Caco-2 (cell line): Measurements from ENCODE around the gene SLC26A1. TPM values are rescaled to one million over a fixed set of nuclear protein-coding genes. Genes with fewer than 3 reads are reported as not detected.

Experiments
- BruUV-seq: library from RNA; stranded (reverse); fragments of 400-500 nt; replicated peaks from 2 replicates; lab custom pipeline; 2021; lab: Mats Ljungman, UMichigan
- CTCF ChIA-PET: fragments of 300-600 bp; sonication (Branson Sonifier 250); formaldehyde crosslinking; loops from one replicate; lab custom pipeline; 2022; ENCODE audit warnings: antibody characterized with exemption; lab: Charles Lee
- POLR2A ChIA-PET: fragments of 300-600 bp; sonication (Branson Sonifier 250); formaldehyde crosslinking; loops from one replicate; lab custom pipeline; 2022; ENCODE audit warnings: antibody characterized with exemption; lab: Charles Lee
- DNase-seq, 2 experiments: peaks; one replicate each; pipeline versions ENCODE4 v3.0.0 to v3.0.0-alpha.2; 2020 to 2022
- H3K27me3 ChIP-seq: replicated peaks from 2 replicates; pipeline ENCODE4 v1.6.0; 2011; ENCODE audit warnings: low read length; ENCODE audit not compliant: control insufficient read depth, insufficient read depth
- H3K36me3 ChIP-seq: 2 replicates; pipeline ENCODE4 v1.5.1; 2011; ENCODE audit warnings: low read length; ENCODE audit not compliant: control insufficient read depth, insufficient read depth
- H3K4me1 ChIP-seq: fragments of 250-450 bp; sonication (Bioruptor Pico); 2 replicates; pipeline ENCODE4 v1.5.1; 2020; ENCODE audit warnings: mild to moderate bottlenecking
- H3K4me3 ChIP-seq: 2 replicates; pipeline ENCODE4 v1.5.1; 2011; ENCODE audit warnings: low read depth, mild to moderate bottlenecking, control low read depth, low read length
- H3K9me3 ChIP-seq: fragments of 250-450 bp; sonication (Bioruptor Pico); 2 replicates; pipeline ENCODE4 v1.5.1; 2020; ENCODE audit warnings: mild to moderate bottlenecking, moderate library complexity
- H3K27ac Mint-ChIP-seq: one replicate; pipeline ENCODE4 v1.8.0; 2022; ENCODE audit warnings: mixed read lengths; ENCODE audit not compliant: unreplicated experiment
- H3K27me3 Mint-ChIP-seq: one replicate; pipeline ENCODE4 v1.8.0; 2022; ENCODE audit warnings: mixed read lengths; ENCODE audit not compliant: insufficient read depth, unreplicated experiment
- H3K36me3 Mint-ChIP-seq: one replicate; pipeline ENCODE4 v1.8.0; 2022; ENCODE audit warnings: mild to moderate bottlenecking, mixed read lengths; ENCODE audit not compliant: insufficient read depth, unreplicated experiment
- H3K4me1 Mint-ChIP-seq: one replicate; pipeline ENCODE4 v1.8.0; 2022; ENCODE audit warnings: low read depth, mixed read lengths; ENCODE audit not compliant: unreplicated experiment
- H3K4me3 Mint-ChIP-seq: one replicate; pipeline ENCODE4 v1.8.0; 2022; ENCODE audit warnings: mild to moderate bottlenecking, moderate library complexity, mixed read lengths; ENCODE audit not compliant: unreplicated experiment
- H3K9me3 Mint-ChIP-seq: one replicate; pipeline ENCODE4 v1.8.0; 2022; ENCODE audit warnings: mixed read lengths; ENCODE audit not compliant: unreplicated experiment
- CTCF ChIP-seq, 2 experiments: fragments of 200-600 bp in 1 of 2; IDR thresholded peaks; 1 replicate in 1 of 2; 2 replicates in 1 of 2; pipeline versions ENCODE4 v1.5.1 to v1.8.0; 2011 to 2022; ENCODE audit warnings: antibody characterized with exemption in 1 of 2, control low read depth in 1 of 2, inconsistent platforms in 1 of 2, low read depth in 1 of 2, low read length in 1 of 2, mild to moderate bottlenecking in 1 of 2, moderate library complexity in 1 of 2; ENCODE audit not compliant: insufficient read depth in 1 of 2, severe bottlenecking in 1 of 2, unreplicated experiment in 1 of 2
- intact Hi-C: fragments of 100-400 bp; cut with micrococcal nuclease; formaldehyde crosslinking; loops from one replicate; pipeline ENCODE4 v1.10.0; 2022; ENCODE audit not compliant: unreplicated experiment
- total RNA-seq: library from RNA; stranded (reverse); gene quantifications from 2 replicates; pipeline ENCODE4 v1.2.3, GENCODE V29; 2022

SLC26A1 gene
- total RNA-seq, 1 experiment from 2014 or later = 9.6 TPM

DNA sequence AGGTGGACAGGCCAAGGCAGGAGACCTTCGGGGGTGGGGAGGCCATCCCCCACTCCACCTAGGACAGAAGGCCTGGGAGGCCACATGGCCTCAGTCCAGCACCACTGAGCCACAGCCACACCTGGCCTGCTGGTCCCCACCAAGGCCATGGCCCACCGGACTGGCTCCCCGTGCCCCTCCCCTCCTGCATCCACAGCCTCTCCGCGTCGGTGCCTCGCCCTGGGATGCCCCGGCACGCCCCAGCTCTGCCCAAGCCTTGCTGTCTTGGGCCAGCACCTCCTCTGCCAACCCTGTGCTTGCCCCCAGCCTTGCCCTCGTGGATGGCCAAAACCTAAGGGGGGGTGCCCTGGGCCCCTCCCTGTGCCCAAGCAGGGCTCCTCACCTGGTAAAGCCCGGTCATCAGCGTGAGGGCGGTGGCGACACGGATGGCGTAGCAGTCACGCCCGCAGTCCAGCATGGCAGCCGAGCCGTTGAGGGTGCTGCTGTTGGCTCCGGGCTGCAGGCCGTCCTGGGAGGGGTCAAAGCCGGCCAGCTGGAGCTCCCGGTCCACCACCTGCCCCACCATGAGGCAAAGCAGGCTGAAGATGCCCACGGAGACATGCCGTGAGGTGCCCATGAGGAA is 2.3 kb downstream of the SLC26A1 start:
- no peak for TF ChIP-seq CTCF (IDR thresholded peaks at IDR 0.05; ENCODE audit: insufficient read depth in 1 of 2, low read depth in 1 of 2, low read length in 1 of 2, severe bottlenecking in 1 of 2, unreplicated experiment in 1 of 2)
- Mint-ChIP-seq H3K36me3 (peaks cover 28% of the 10 kb centered on the region), H3K27ac (no peak overlapping the region), H3K4me1 (no peaks in the 10 kb centered on the region), H3K9me3 (no peaks in the 10 kb centered on the region), H3K27me3 (no peaks in the 10 kb centered on the region), H3K4me3 (no peak overlapping the region)
- Histone ChIP-seq H3K27me3 (no peaks in the 10 kb centered on the region), H3K9me3 (no peaks in the 10 kb centered on the region), H3K4me3 (no peak overlapping the region), H3K4me1 (peaks cover 45% of the 10 kb centered on the region), H3K36me3 (no peaks in the 10 kb centered on the region; the same call in 1 of the 2 replicates)
- ChIA-PET POLR2A (no interaction called here), CTCF (no interaction called here)
- no TSS peak for BruUV-seq
- intact Hi-C loops = loop anchor here (5.0 kb wide), 1 partner anchor 59 kb away; the partner anchor contains the start of genes GAK and TMEM175
- no peak for DNase-seq

DNA sequence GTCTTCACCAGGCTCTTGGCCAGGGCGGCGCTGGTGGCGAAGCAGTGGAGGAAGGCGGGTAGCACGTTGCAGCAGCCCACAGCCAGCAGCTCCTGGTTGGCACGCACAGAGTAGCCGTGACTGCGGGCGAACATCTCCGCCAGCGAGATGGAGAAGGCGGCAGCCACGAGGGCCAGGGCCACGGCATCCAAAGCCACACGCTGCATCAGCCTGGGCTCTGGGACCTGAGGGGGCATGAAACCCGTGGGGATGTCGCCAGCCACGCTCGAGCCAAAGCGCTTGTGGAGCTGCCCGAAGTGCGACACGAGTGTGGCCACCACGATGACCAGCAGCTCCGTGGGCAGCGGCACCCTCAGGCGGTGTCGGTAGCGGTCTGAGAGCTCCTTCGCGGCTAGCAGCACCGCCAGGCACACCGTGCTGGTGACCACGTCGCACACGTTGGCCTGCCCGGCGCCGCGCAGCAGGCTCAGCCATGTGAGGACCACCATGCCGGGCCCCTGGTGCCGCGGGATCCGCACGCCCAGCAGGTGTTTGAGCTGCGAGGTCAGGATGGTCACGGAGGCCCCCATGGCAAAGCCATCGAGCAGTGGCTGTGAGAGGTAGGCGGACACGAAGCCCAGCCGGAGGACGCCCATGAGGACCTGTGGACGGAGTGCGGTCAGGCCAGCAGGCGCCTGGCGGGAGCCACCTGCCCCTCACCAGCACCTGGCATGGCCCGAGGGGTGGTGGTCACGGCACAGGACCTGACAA is 3.3 kb downstream of the SLC26A1 start:
- Histone ChIP-seq H3K4me1 (peaks cover 49% of the 10 kb centered on the region), H3K9me3 (no peaks in the 10 kb centered on the region), H3K36me3 (no peaks in the 10 kb centered on the region; the same call in 1 of the 2 replicates), H3K27me3 (no peaks in the 10 kb centered on the region), H3K4me3 (no peak overlapping the region)
- Mint-ChIP-seq H3K36me3 (peaks cover 35% of the 10 kb centered on the region), H3K27ac (no peak overlapping the region), H3K4me1 (no peaks in the 10 kb centered on the region), H3K4me3 (no peak overlapping the region), H3K27me3 (no peaks in the 10 kb centered on the region), H3K9me3 (no peaks in the 10 kb centered on the region)
- intact Hi-C loops = loop anchor here (5.0 kb wide), 1 partner anchor 58 kb away; the partner anchor contains the start of genes GAK and TMEM175
- no peak for DNase-seq
- POLR2A ChIA-PET = no interaction called here
- CTCF ChIA-PET = no interaction called here
- no TSS peak for BruUV-seq
- TF ChIP-seq CTCF (IDR thresholded peaks at IDR 0.05; ENCODE audit: insufficient read depth in 1 of 2, low read depth in 1 of 2, low read length in 1 of 2, severe bottlenecking in 1 of 2, unreplicated experiment in 1 of 2) = no peak

DNA sequence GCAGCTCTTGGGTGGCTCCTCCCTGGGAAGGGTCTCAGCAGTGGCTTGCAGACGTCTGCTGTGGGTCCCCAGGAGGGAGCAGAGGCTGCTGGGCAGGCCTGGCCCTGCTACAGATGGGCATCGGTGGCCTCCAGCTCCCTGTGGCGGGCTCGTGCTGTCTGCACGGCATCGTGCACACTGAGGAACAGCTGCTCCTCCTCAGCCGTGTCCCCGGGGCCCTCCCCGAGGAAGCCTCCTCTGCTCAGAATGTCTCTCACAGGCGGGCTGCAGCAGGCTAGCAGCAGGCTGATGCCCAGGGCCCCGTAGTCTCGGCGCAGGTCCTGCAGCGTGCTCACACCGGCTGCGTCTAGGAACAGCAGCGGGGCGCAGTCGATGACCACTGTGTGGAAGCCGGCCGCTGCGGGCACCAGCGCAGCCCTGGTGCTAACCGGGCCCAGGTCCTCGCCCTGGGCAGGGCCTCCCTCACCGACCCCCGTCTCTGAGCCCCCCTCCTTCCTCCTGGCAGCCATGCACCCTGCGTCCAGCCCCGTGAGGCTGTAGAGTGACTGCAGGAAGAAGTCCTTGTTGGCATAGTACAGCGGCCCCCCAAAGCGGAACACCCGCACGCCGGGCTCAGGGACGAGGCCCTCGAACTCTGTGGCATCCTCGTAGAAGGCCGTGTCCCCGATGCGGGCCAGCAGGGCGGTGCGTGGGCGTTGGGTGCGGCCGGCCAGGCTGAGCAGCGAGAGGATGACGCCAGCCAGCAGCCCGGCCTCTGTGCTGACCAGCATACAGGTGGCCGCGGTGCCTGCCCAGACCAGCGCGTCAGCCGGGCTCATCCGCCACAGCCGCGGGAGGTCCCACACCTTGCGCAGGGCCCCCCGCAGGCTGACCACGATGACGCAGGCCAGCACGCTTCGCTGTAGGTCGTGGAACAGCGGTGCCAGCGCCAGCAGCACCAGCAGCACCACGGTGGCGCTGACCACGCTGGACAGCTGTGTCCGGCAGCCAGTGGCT is 4.2 kb downstream of the SLC26A1 start:
- Mint-ChIP-seq H3K36me3 (peaks cover 34% of the 10 kb centered on the region), H3K4me1 (no peaks in the 10 kb centered on the region), H3K9me3 (no peaks in the 10 kb centered on the region), H3K27me3 (no peaks in the 10 kb centered on the region), H3K4me3 (no peak overlapping the region), H3K27ac (no peak overlapping the region)
- intact Hi-C loops = no loop called here
- POLR2A ChIA-PET = no interaction called here
- Histone ChIP-seq H3K4me3 (no peak overlapping the region), H3K9me3 (no peaks in the 10 kb centered on the region), H3K27me3 (no peaks in the 10 kb centered on the region), H3K4me1 (peaks cover 52% of the 10 kb centered on the region), H3K36me3 (no peaks in the 10 kb centered on the region; the same call in 1 of the 2 replicates)
- no peak for DNase-seq
- BruUV-seq = no TSS peak
- TF ChIP-seq CTCF (IDR thresholded peaks at IDR 0.05; ENCODE audit: insufficient read depth in 1 of 2, low read depth in 1 of 2, low read length in 1 of 2, severe bottlenecking in 1 of 2, unreplicated experiment in 1 of 2) = no peak
- CTCF ChIA-PET = no interaction called here
